Ovary (tissue), 9 donors: ENCODE measurements around the gene PCDHGA7. TPM values are rescaled to one million over a fixed set of nuclear protein-coding genes. Genes with fewer than 3 reads are reported as not detected.
"Not testable (repeated sequence)": the region's sequence is repeated elsewhere in the genome, so short reads cannot be mapped to it uniquely, and the experiment has no call there.

Source experiments
- DNase-seq, 5 donors: peaks; one replicate each; pipeline ENCODE4 v3.0.0-alpha.2; 2019 to 2020
- H3K27ac ChIP-seq, 2 donors: fragments of 200-600 bp; one replicate each; pipeline versions ENCODE4 v1.5.1 to v1.8.0; 2019 to 2022
- H3K27me3 ChIP-seq: fragments of 200-600 bp; one replicate; pipeline ENCODE4 v1.8.0; 2022
- H3K36me3 ChIP-seq: fragments of 200-600 bp; sonication (generic); one replicate; pipeline ENCODE4 v1.5.1; 2019
- H3K4me1 ChIP-seq: one replicate; pipeline ENCODE4 v1.8.1; 2013; ENCODE audit warnings: mild to moderate bottlenecking, moderate library complexity; ENCODE audit not compliant: insufficient read depth
- H3K4me3 ChIP-seq: fragments of 200-600 bp; sonication (generic); one replicate; pipeline ENCODE4 v1.5.1; 2017
- H3K9me3 ChIP-seq, 2 donors: fragments of 200-600 bp in 1 of 2; sonication (generic) in 1 of 2; one replicate each; pipeline versions ENCODE4 v1.5.1 to v1.8.1; 2013 to 2019; ENCODE audit warnings: mild to moderate bottlenecking in 1 of 2, moderate library complexity in 1 of 2
- CTCF ChIP-seq, 3 donors: fragments of 450-650 bp in 2 of 3; fragments of 200-600 bp in 1 of 3; IDR thresholded peaks; one replicate each; pipeline versions ENCODE4 v1.5.1 to v1.8.0; 2016 to 2022; ENCODE audit warnings: antibody characterized with exemption in 3 of 3, mild to moderate bottlenecking in 1 of 3
- EP300 ChIP-seq: sonication (generic); formaldehyde crosslinking; IDR thresholded peaks from one replicate; pipeline ENCODE4 v1.6.1; 2017; ENCODE audit warnings: antibody characterized with exemption
- POLR2A ChIP-seq: fragments of 450-650 bp; IDR thresholded peaks from one replicate; pipeline ENCODE4 v1.6.1; 2017; ENCODE audit warnings: antibody characterized with exemption, mild to moderate bottlenecking, moderate library complexity
- WGBS, 3 donors: extraction: QIAGEN DNeasy Blood & Tissue Kit in 1 of 3; methylation state at CpG; one replicate each; pipeline versions ENCODE4 v1.1.5 to v1.1.7; 2013 to 2017; 5-methylcytosine and 5-hydroxymethylcytosine counted together
- intact Hi-C, 4 donors: fragments of 100-400 bp; cut with DNase I; formaldehyde crosslinking; loops; one replicate each; pipeline versions ENCODE4 v1.11.0 to v1.15.1; 2022 to 2023
- polyA plus RNA-seq, 2 donors: library from polyadenylated mRNA; stranded (reverse); fragments of 200-250 nt in 1 of 2; fragments of 350-450 nt in 1 of 2; fragmentation: Illumina TruSeq in 1 of 2; extraction: RNeasy Lipid Tissue Mini Kit (QIAGEN cat#74804) in 1 of 2; gene quantifications; one replicate each; pipeline ENCODE4 v1.2.3, GENCODE V29; 2013 to 2014
- total RNA-seq, 7 donors: library from RNA; depleted of rRNA in 2 of 7; stranded (reverse); fragments of >200 nt in 2 of 7; fragmentation: NEBNext Ultra II Directional in 3 of 7; extraction: Animal tissue kit (Norgen Biotek cat#: 25700) in 3 of 7; gene quantifications; one replicate each; pipeline versions ENCODE4 v1.1.0 to v1.2.4, GENCODE V29; 2016 to 2023
- donor health status: DM: no; HTN: no; CAD: no; lungs with moderate emphysema.
- donor health status: DM: no; HTN: no; CAD: no.
- donor health status: Bipolar disorder and iron deficiency.
- donor health status: DM: yes; HTN: yes; CAD: no.
- donor health status: DM: no; HTN: no; CAD: no.
- donor health status: DM: yes; HTN: yes; CAD: no.

PCDHGA7 gene
- total and polyA plus RNA-seq, 9 donors: 1.3 to 8.6 (median 5.4) TPM

GRCh38 chr5:141371572-141372475 is 10.7 kb upstream of the PCDHGA7 start:
- H3K36me3 ChIP-seq: no peaks in the 10 kb centered on the region
- intact Hi-C loops: no loop called here
- H3K27ac ChIP-seq: no peak overlapping the region
- H3K9me3 ChIP-seq: peaks cover 5 to 44% of the 10 kb centered on the region in 2 donors
- 28 to 40% (median 30%) methylated on average over 47 to 69 of the region's 69 CpGs for WGBS, 3 donors
- H3K27me3 ChIP-seq: no peaks in the 10 kb centered on the region
- H3K4me3 ChIP-seq: no peak overlapping the region
- DNase-seq: no peak
- H3K4me1 ChIP-seq: no peaks in the 10 kb centered on the region
- no peak for TF ChIP-seq EP300
- no peak for TF ChIP-seq CTCF (IDR thresholded peaks at IDR 0.05)
- no peak for TF ChIP-seq POLR2A

- no peak within 1 kb of the TSS for H3K27ac ChIP-seq
- H3K4me1 ChIP-seq: no peaks in the 10 kb centered on the region
- DNase-seq: no peak
- H3K27me3 ChIP-seq: no peaks in the 10 kb centered on the region
- H3K36me3 ChIP-seq: no peaks in the 10 kb centered on the region
- intact Hi-C loops: no loop called here
- WGBS, 3 donors: 11 to 16% (median 14%) methylated on average over 27 of the region's 27 CpGs
- peak within 1 kb of the TSS; percentile 23 for H3K4me3 ChIP-seq
- TF ChIP-seq POLR2A: no peak
- TF ChIP-seq CTCF (IDR thresholded peaks at IDR 0.05): peak in 2 of 3 donors; percentile 20 to 28
- peaks cover 5 to 51% of the 10 kb centered on the region in 2 donors for H3K9me3 ChIP-seq
These were observed 8.7 kb upstream of the PCDHGA7 start, which contains the start of gene PCDHGA6 for GRCh38 chr5:141373673-141374317. PCDHGA6 (plus strand) TSS chr5:141373891; CDS start chr5:141374084, 193 bp downstream.

- no peak for DNase-seq
- Histone ChIP-seq H3K4me1 (no peaks in the 10 kb centered on the region), H3K27ac (no peak overlapping the region), H3K9me3 (peaks cover 5 to 51% of the 10 kb centered on the region in 2 donors), H3K27me3 (no peaks in the 10 kb centered on the region), H3K36me3 (no peaks in the 10 kb centered on the region), H3K4me3 (peak overlapping the region; percentile 23)
- TF ChIP-seq EP300 (no peak), POLR2A (no peak), CTCF (IDR thresholded peaks at IDR 0.05) (no peak)
- intact Hi-C loops: no loop called here
- WGBS, 3 donors: 55 to 66% (median 58%) methylated on average over 14 of the region's 14 CpGs
These were observed 7.9 kb upstream of the PCDHGA7 start for GRCh38 chr5:141374627-141375026.

- DNase-seq, H3K27ac ChIP-seq, intact Hi-C loops, H3K36me3 ChIP-seq, H3K4me1 ChIP-seq, H3K27me3 ChIP-seq, H3K4me3 ChIP-seq: not testable (repeated sequence)
- peaks cover 5 to 43% of the 10 kb centered on the region in 2 donors for H3K9me3 ChIP-seq
- WGBS, 3 donors: 34 to 57% (median 39%) methylated on average over 15 to 42 of the region's 48 CpGs
These were observed 6.9 kb upstream of the PCDHGA7 start for GRCh38 chr5:141375444-141376155.
